ENCODE data around the gene HYAL1.

DNA sequence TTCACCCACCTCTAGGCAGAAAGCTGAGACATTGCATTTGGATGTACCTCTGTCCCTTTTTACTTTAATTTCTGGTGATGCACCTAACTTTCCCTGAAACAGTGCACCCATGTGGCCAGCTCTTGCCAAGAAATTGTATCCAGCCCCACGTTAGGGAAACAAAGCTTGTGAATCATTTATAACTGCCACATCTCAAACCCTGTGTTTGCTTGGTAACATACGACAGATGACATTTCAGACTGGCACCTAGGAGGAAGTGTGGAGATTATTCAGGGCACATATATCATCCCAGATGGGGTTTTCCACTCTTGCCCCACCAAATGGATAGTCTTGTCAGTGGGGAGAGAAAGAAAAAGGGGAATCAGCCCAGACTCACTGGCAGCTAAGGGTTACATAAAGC lies 49.4 kb upstream of the HYAL1 start:
- TF ChIP-seq, protein P1, sequence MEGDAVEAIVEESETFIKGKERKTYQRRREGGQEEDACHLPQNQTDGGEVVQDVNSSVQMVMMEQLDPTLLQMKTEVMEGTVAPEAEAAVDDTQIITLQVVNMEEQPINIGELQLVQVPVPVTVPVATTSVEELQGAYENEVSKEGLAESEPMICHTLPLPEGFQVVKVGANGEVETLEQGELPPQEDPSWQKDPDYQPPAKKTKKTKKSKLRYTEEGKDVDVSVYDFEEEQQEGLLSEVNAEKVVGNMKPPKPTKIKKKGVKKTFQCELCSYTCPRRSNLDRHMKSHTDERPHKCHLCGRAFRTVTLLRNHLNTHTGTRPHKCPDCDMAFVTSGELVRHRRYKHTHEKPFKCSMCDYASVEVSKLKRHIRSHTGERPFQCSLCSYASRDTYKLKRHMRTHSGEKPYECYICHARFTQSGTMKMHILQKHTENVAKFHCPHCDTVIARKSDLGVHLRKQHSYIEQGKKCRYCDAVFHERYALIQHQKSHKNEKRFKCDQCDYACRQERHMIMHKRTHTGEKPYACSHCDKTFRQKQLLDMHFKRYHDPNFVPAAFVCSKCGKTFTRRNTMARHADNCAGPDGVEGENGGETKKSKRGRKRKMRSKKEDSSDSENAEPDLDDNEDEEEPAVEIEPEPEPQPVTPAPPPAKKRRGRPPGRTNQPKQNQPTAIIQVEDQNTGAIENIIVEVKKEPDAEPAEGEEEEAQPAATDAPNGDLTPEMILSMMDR (IDR thresholded peaks at IDR 0.05): 0 out of 3 replicates have a peak, but pooled peaks have one; percentile 9
- no peak for TF ChIP-seq MYC (IDR thresholded peaks at IDR 0.05; ENCODE audit: borderline replicate concordance, low read length)
- no peak for TF ChIP-seq USF2 (IDR thresholded peaks at IDR 0.05)
- no peak for TF ChIP-seq POLR2A (IDR thresholded peaks at IDR 0.05; ENCODE audit: low read length)
- TF ChIP-seq TP53 (CRISPR knock-in tag; IDR thresholded peaks at IDR 0.05): no peak
- TF ChIP-seq RCOR1 (IDR thresholded peaks at IDR 0.05; ENCODE audit: low read depth, low read length): no peak
- TF ChIP-seq MAFK (IDR thresholded peaks at IDR 0.05; ENCODE audit: partially characterized antibody): no peak
- no peak for TF ChIP-seq RAD21 (conservative IDR thresholded peaks at IDR 0.05 in 1 of 2, IDR thresholded peaks at IDR 0.05 in 1 of 2)
- no peak for TF ChIP-seq RFX5 (IDR thresholded peaks at IDR 0.05)
- TF ChIP-seq NR3C1 (IDR thresholded peaks at IDR 0.05): no peak
